ENCODE data around the gene MRPS27. TPM values are rescaled to one million over a fixed set of nuclear protein-coding genes. Genes with fewer than 3 reads are reported as not detected.

MRPS27 gene
- total and polyA plus RNA-seq, 4 donors = 17.6 to 38.7 (median 34.9) TPM

DNA sequence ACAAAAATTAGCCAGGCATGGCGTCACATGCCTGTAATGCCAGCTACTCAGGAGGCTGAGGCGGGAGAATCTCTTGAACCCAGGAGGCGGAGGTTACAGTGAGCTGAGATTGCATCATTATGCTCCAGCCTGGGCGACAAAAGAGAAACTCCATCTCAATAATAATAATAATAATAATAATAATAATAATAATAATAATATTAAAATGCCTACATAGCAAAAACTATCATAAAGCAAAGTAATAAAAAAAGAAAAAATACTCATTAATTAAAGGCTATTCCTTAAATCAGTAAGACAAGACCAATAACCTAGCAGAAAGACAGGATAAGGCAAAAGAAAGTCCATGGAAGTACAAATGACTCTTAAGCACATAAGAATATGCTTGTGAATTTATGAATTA lies 50.0 kb downstream of the MRPS27 start:
- DNase-seq (ENCODE audit: low spot score) = no peak
- whole genome bisulfite sequencing = 98% methylated on average over 4 of the region's 4 CpGs
- no peak overlapping the region for H3K27ac ChIP-seq (ENCODE audit: low read depth in 1 of 2, low read length in 2 of 2)
- H3K9ac ChIP-seq (ENCODE audit: low read depth in 1 of 2, low read length in 2 of 2) = no peak overlapping the region
- H3K9me3 ChIP-seq (ENCODE audit: control insufficient read depth in 4 of 4, low read length in 3 of 4) = no peaks in the 10 kb centered on the region
- no peaks in the 10 kb centered on the region for H3K27me3 ChIP-seq (ENCODE audit: control insufficient read depth in 4 of 4, insufficient read depth in 4 of 4, low read length in 3 of 4)
- no peaks in the 10 kb centered on the region for H3K36me3 ChIP-seq (ENCODE audit: control insufficient read depth in 4 of 4, insufficient read depth in 3 of 4, low read depth in 1 of 4, low read length in 3 of 4)
- H3K4me3 ChIP-seq (ENCODE audit: low read depth in 1 of 3, low read length in 3 of 3) = no peak overlapping the region
- TF ChIP-seq TAF1 (conservative IDR thresholded peaks at IDR 0.05) (no peak), GABPA (IDR thresholded peaks at IDR 0.05 in 1 of 2, conservative IDR thresholded peaks at IDR 0.05 in 1 of 2) (no peak), SP1 (IDR thresholded peaks at IDR 0.05) (no peak), FOXA1 (IDR thresholded peaks at IDR 0.05) (no peak), EGR1 (IDR thresholded peaks at IDR 0.05; ENCODE audit: low read depth in 2 of 2) (no peak), JUND (IDR thresholded peaks at IDR 0.05) (no peak), RAD21 (IDR thresholded peaks at IDR 0.05) (no peak), NR2F2 (IDR thresholded peaks at IDR 0.05) (no peak), RXRA (IDR thresholded peaks at IDR 0.05) (no peak), YY1 (IDR thresholded peaks at IDR 0.05) (no peak), HNF4A (conservative IDR thresholded peaks at IDR 0.05) (no peak)
- TF ChIP-seq, protein P1, sequence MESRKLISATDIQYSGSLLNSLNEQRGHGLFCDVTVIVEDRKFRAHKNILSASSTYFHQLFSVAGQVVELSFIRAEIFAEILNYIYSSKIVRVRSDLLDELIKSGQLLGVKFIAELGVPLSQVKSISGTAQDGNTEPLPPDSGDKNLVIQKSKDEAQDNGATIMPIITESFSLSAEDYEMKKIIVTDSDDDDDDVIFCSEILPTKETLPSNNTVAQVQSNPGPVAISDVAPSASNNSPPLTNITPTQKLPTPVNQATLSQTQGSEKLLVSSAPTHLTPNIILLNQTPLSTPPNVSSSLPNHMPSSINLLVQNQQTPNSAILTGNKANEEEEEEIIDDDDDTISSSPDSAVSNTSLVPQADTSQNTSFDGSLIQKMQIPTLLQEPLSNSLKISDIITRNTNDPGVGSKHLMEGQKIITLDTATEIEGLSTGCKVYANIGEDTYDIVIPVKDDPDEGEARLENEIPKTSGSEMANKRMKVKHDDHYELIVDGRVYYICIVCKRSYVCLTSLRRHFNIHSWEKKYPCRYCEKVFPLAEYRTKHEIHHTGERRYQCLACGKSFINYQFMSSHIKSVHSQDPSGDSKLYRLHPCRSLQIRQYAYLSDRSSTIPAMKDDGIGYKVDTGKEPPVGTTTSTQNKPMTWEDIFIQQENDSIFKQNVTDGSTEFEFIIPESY (IDR thresholded peaks at IDR 0.05) = no peak
- TF ChIP-seq, protein P2, sequence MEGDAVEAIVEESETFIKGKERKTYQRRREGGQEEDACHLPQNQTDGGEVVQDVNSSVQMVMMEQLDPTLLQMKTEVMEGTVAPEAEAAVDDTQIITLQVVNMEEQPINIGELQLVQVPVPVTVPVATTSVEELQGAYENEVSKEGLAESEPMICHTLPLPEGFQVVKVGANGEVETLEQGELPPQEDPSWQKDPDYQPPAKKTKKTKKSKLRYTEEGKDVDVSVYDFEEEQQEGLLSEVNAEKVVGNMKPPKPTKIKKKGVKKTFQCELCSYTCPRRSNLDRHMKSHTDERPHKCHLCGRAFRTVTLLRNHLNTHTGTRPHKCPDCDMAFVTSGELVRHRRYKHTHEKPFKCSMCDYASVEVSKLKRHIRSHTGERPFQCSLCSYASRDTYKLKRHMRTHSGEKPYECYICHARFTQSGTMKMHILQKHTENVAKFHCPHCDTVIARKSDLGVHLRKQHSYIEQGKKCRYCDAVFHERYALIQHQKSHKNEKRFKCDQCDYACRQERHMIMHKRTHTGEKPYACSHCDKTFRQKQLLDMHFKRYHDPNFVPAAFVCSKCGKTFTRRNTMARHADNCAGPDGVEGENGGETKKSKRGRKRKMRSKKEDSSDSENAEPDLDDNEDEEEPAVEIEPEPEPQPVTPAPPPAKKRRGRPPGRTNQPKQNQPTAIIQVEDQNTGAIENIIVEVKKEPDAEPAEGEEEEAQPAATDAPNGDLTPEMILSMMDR (IDR thresholded peaks at IDR 0.05; ENCODE audit: low read depth, low read length, missing input control) = no peak
- TF ChIP-seq, protein P3, sequence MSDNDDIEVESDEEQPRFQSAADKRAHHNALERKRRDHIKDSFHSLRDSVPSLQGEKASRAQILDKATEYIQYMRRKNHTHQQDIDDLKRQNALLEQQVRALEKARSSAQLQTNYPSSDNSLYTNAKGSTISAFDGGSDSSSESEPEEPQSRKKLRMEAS (IDR thresholded peaks at IDR 0.05) = no peak
- TF ChIP-seq, protein P4, sequence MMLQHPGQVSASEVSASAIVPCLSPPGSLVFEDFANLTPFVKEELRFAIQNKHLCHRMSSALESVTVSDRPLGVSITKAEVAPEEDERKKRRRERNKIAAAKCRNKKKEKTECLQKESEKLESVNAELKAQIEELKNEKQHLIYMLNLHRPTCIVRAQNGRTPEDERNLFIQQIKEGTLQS (IDR thresholded peaks at IDR 0.05) = no peak
- TF ChIP-seq, protein P5, sequence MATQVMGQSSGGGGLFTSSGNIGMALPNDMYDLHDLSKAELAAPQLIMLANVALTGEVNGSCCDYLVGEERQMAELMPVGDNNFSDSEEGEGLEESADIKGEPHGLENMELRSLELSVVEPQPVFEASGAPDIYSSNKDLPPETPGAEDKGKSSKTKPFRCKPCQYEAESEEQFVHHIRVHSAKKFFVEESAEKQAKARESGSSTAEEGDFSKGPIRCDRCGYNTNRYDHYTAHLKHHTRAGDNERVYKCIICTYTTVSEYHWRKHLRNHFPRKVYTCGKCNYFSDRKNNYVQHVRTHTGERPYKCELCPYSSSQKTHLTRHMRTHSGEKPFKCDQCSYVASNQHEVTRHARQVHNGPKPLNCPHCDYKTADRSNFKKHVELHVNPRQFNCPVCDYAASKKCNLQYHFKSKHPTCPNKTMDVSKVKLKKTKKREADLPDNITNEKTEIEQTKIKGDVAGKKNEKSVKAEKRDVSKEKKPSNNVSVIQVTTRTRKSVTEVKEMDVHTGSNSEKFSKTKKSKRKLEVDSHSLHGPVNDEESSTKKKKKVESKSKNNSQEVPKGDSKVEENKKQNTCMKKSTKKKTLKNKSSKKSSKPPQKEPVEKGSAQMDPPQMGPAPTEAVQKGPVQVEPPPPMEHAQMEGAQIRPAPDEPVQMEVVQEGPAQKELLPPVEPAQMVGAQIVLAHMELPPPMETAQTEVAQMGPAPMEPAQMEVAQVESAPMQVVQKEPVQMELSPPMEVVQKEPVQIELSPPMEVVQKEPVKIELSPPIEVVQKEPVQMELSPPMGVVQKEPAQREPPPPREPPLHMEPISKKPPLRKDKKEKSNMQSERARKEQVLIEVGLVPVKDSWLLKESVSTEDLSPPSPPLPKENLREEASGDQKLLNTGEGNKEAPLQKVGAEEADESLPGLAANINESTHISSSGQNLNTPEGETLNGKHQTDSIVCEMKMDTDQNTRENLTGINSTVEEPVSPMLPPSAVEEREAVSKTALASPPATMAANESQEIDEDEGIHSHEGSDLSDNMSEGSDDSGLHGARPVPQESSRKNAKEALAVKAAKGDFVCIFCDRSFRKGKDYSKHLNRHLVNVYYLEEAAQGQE (IDR thresholded peaks at IDR 0.05) = no peak
- H3K4me1 ChIP-seq (ENCODE audit: control insufficient read depth in 4 of 4, insufficient read depth in 4 of 4, low read length in 3 of 4) = peaks cover 0 to 4% (median 0%) of the 10 kb centered on the region in 4 donors

DNA sequence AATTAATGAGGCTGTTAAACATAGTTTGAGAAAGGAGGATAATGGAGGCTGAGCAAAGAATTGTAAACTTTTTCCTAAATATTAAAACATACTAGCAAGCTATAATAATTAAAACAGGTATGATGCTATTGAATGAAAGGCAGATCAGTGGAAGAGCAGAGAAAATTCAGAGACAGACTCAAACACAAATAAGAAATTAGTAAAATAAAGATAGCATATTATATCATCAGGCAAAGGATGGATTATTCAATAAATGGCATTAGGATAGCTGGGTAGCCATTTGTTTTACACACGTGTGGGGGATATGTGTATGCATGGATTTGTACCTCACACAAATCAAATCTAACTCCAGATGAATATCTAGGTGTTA lies 50.6 kb downstream of the MRPS27 start:
- Histone ChIP-seq H3K9me3 (ENCODE audit: control insufficient read depth in 4 of 4, low read length in 3 of 4) (no peaks in the 10 kb centered on the region), H3K36me3 (ENCODE audit: control insufficient read depth in 4 of 4, insufficient read depth in 3 of 4, low read depth in 1 of 4, low read length in 3 of 4) (no peaks in the 10 kb centered on the region), H3K4me1 (ENCODE audit: control insufficient read depth in 4 of 4, insufficient read depth in 4 of 4, low read length in 3 of 4) (peaks cover 0 to 4% (median 0%) of the 10 kb centered on the region in 4 donors), H3K27me3 (ENCODE audit: control insufficient read depth in 4 of 4, insufficient read depth in 4 of 4, low read length in 3 of 4) (no peaks in the 10 kb centered on the region), H3K4me3 (ENCODE audit: low read depth in 1 of 3, low read length in 3 of 3) (no peak overlapping the region), H3K27ac (ENCODE audit: low read depth in 1 of 2, low read length in 2 of 2) (no peak overlapping the region), H3K9ac (ENCODE audit: low read depth in 1 of 2, low read length in 2 of 2) (no peak overlapping the region)
- DNase-seq (ENCODE audit: low spot score) = no peak
- 97% methylated on average over 1 of the region's 1 CpG for WGBS
- TF ChIP-seq, protein P1 (IDR thresholded peaks at IDR 0.05) = no peak

Measured in liver (tissue), 9 donors.